Suprapubic skin (tissue), 4 donors: ENCODE measurements around the gene GNAT3. TPM values are rescaled to one million over a fixed set of nuclear protein-coding genes. Genes with fewer than 3 reads are reported as not detected.

Experiments
- DNase-seq, 2 donors: peaks; one replicate each; pipeline ENCODE4 v3.0.0-alpha.2; 2019; ENCODE audit warnings: low spot score in 2 of 2
- H3K27ac ChIP-seq: fragments of 200-600 bp; sonication (generic); one replicate; pipeline ENCODE4 v1.5.1; 2019
- H3K27me3 ChIP-seq: fragments of 200-600 bp; sonication (generic); one replicate; pipeline ENCODE4 v1.5.1; 2019
- H3K36me3 ChIP-seq: fragments of 200-600 bp; sonication (generic); one replicate; pipeline ENCODE4 v1.5.1; 2019
- H3K4me1 ChIP-seq: fragments of 200-600 bp; sonication (generic); one replicate; pipeline ENCODE4 v1.5.1; 2019
- H3K4me3 ChIP-seq: fragments of 200-600 bp; sonication (generic); one replicate; pipeline ENCODE4 v1.5.1; 2019; ENCODE audit warnings: mild to moderate bottlenecking
- H3K9me3 ChIP-seq: fragments of 200-600 bp; sonication (generic); one replicate; pipeline ENCODE4 v1.5.1; 2019
- EP300 ChIP-seq: sonication (generic); formaldehyde crosslinking; IDR thresholded peaks from one replicate; pipeline ENCODE4 v1.6.1; 2017; ENCODE audit warnings: antibody characterized with exemption
- POLR2A ChIP-seq, 2 donors: fragments of 450-650 bp; IDR thresholded peaks; one replicate each; pipeline ENCODE4 v1.6.1; 2017; ENCODE audit warnings: antibody characterized with exemption in 2 of 2, mild to moderate bottlenecking in 2 of 2, moderate library complexity in 2 of 2
- POLR2AphosphoS5 ChIP-seq, 3 donors: sonication (generic); formaldehyde crosslinking; IDR thresholded peaks; one replicate each; pipeline ENCODE4 v1.6.1; 2017; ENCODE audit warnings: antibody characterized with exemption in 3 of 3
- WGBS: methylation state at CpG from one replicate; pipeline ENCODE4 v1.1.5; 2018; 5-methylcytosine and 5-hydroxymethylcytosine counted together
- total RNA-seq, 4 donors: library from RNA; depleted of rRNA; stranded (reverse); fragments of >200 nt; gene quantifications; one replicate each; pipeline ENCODE4 v1.1.0, GENCODE V29; 2016
- TF ChIP-seq, protein P1 (sequence below), 2 donors: fragments of 200-600 bp in 1 of 2; fragments of 450-650 bp in 1 of 2; sonication (generic) in 1 of 2; IDR thresholded peaks; one replicate each; pipeline ENCODE4 v1.5.1; 2016 to 2019; ENCODE audit warnings: antibody characterized with exemption in 2 of 2, mild to moderate bottlenecking in 1 of 2, moderate library complexity in 1 of 2

GNAT3 gene
- total RNA-seq, 4 donors from 2014 or later: not detected

DNA sequence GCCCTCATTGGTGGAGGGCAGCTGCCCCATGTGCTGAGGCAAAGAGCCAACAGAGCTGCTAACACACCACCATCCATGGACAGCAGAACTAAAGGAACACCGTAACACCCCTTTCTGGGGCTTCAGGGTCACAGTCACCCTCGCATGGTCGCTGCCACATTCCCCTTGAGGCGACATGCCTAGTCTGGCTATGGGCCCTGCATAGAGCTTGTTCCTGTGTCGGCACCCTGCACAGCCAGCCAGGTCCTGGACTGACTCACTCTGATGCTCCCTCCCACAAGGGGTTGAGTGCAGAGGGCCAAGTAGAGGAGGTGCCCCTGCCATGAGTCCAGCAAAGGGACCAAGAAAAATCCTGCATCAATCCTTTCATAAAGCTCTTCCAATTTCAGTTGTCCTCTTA is 77.8 kb downstream of the GNAT3 start:
- Histone ChIP-seq H3K36me3 (no peaks in the 10 kb centered on the region), H3K4me3 (no peak overlapping the region), H3K9me3 (no peaks in the 10 kb centered on the region), H3K4me1 (no peaks in the 10 kb centered on the region), H3K27ac (no peak overlapping the region), H3K27me3 (no peaks in the 10 kb centered on the region)
- DNase-seq: no peak
- WGBS: 64% methylated on average over 5 of the region's 5 CpGs
- TF ChIP-seq POLR2A (IDR thresholded peaks at IDR 0.05) (no peak), POLR2AphosphoS5 (IDR thresholded peaks at IDR 0.05) (no peak), EP300 (no peak)
- TF ChIP-seq, protein P1, sequence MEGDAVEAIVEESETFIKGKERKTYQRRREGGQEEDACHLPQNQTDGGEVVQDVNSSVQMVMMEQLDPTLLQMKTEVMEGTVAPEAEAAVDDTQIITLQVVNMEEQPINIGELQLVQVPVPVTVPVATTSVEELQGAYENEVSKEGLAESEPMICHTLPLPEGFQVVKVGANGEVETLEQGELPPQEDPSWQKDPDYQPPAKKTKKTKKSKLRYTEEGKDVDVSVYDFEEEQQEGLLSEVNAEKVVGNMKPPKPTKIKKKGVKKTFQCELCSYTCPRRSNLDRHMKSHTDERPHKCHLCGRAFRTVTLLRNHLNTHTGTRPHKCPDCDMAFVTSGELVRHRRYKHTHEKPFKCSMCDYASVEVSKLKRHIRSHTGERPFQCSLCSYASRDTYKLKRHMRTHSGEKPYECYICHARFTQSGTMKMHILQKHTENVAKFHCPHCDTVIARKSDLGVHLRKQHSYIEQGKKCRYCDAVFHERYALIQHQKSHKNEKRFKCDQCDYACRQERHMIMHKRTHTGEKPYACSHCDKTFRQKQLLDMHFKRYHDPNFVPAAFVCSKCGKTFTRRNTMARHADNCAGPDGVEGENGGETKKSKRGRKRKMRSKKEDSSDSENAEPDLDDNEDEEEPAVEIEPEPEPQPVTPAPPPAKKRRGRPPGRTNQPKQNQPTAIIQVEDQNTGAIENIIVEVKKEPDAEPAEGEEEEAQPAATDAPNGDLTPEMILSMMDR (IDR thresholded peaks at IDR 0.05): no peak

DNA sequence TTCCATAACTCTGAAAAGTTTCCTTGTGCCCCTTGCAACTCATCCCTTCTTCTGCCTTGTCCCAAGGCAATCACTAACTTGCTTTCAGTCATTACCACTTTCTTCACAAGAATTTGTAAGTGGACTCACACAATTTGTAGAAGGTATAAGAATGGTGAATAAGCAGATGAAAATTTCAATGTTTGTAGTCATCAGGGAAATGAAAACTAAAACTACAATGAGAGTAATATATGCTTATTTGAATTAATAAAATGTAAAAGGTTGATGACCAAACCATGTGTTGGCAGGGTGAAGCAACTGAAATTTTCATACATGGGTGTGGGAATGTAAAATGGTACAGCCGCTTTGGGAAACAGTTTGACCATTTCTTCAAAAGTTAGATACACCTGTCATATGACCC is 79.7 kb downstream of the GNAT3 start:
- Histone ChIP-seq H3K27me3 (no peaks in the 10 kb centered on the region), H3K9me3 (no peaks in the 10 kb centered on the region), H3K4me3 (no peak overlapping the region), H3K36me3 (no peaks in the 10 kb centered on the region), H3K27ac (no peak overlapping the region), H3K4me1 (no peaks in the 10 kb centered on the region)
- DNase-seq: no peak
- WGBS: 0% methylated on average over 1 of the region's 1 CpG
- TF ChIP-seq EP300 (no peak), POLR2AphosphoS5 (IDR thresholded peaks at IDR 0.05) (no peak), POLR2A (IDR thresholded peaks at IDR 0.05) (no peak)
- TF ChIP-seq, protein P1 (IDR thresholded peaks at IDR 0.05): no peak

DNA sequence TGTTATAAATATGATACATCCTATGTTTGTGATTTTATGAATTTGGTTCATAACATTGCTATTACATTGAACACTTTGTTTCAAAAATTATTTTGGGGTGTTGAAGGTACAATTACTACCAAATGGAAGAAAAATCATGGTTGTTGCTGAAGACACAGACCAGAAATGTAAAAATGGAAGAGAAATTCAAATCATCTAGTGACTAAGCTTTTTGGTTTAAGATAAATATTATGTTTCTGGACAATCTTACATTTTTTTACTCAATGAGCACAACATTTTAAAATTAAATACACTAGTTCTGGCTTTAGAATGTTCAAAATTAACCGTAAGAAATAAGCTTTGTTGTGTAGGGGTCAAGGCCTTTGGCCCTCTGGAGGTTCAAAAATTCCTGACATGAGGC is 82.7 kb downstream of the GNAT3 start:
- Histone ChIP-seq H3K27ac (no peak overlapping the region), H3K27me3 (no peaks in the 10 kb centered on the region), H3K4me1 (no peaks in the 10 kb centered on the region), H3K9me3 (no peaks in the 10 kb centered on the region), H3K36me3 (no peaks in the 10 kb centered on the region), H3K4me3 (no peak overlapping the region)
- TF ChIP-seq POLR2AphosphoS5 (IDR thresholded peaks at IDR 0.05) (no peak), POLR2A (IDR thresholded peaks at IDR 0.05) (no peak), EP300 (no peak)
- TF ChIP-seq, protein P1 (IDR thresholded peaks at IDR 0.05): no peak
- WGBS: 95% methylated on average over 1 of the region's 1 CpG
- no peak for DNase-seq

DNA sequence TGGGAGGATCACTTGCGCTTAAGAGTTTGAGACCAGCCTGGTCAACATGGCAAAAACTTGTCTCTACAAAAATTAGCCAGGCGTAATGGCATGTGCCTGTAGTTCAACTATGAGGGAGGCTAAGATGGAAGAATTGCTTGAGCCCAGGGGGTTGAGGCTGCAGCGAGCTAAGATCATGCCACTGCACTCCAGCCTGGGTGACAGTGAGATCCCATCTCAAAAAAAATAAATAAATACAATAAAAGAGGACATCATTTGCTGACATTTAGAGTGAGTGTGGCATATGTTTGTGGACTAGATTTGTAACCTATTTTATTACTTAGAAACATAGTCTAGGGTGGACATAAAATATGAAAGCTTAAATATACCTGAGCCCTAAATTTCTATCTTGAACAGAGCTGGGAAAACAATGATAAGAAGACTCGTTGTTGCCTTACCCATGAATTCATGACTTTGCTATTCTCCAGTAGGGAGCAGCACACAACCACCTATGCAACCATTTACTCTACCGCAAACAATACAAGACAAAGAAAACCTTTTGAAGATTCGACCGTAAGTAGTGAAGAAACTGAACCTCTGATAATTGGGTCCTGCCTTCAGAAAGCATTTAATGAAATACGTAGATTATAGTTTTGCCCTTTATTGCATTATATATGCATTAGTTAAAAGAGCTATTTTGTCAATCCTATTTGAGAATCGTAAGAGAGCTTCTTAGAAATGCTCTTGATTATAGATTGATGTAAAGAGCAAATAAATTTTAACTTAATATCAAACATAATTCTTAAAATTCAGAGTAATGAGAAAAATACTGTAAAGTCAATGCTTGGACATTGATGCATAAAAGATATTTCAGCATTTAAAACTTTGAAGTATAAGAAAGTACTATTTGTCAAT is 83.5 kb downstream of the GNAT3 start:
- no peak overlapping the region for H3K27ac ChIP-seq
- 40% methylated on average over 9 of the region's 9 CpGs for WGBS
- H3K9me3 ChIP-seq: no peaks in the 10 kb centered on the region
- no peaks in the 10 kb centered on the region for H3K36me3 ChIP-seq
- H3K4me3 ChIP-seq: no peak overlapping the region
- DNase-seq: no peak
- no peak for TF ChIP-seq POLR2AphosphoS5 (IDR thresholded peaks at IDR 0.05)
- TF ChIP-seq, protein P1 (IDR thresholded peaks at IDR 0.05): peak; percentile 55 to 57
- H3K27me3 ChIP-seq: no peaks in the 10 kb centered on the region
- H3K4me1 ChIP-seq: no peaks in the 10 kb centered on the region

DNA sequence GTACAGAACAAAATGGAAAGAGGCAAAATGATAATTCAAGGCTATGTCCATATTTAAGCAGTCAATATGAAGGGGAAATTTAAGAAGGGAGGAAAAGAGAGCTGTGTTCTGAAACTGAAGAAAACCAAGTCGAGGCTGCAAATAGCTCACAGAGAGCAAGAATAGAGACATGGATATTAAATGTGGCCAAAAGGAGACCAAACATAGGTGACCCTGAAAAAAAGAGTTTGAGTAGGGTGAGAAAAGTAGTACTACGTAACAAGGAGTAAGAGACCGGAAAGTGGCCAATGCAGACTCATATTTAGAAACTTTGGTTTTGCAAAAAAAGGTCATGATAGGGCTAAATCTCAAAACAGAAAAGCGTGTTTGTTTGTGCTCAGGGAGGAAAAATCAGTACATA is 84.6 kb downstream of the GNAT3 start:
- DNase-seq: no peak
- TF ChIP-seq EP300: no peak
- TF ChIP-seq POLR2AphosphoS5 (IDR thresholded peaks at IDR 0.05): no peak
- TF ChIP-seq, protein P1 (IDR thresholded peaks at IDR 0.05): no peak
- TF ChIP-seq POLR2A (IDR thresholded peaks at IDR 0.05): no peak
- H3K27ac ChIP-seq: no peak overlapping the region
- H3K9me3 ChIP-seq: no peaks in the 10 kb centered on the region
- H3K27me3 ChIP-seq: no peaks in the 10 kb centered on the region
- H3K36me3 ChIP-seq: no peaks in the 10 kb centered on the region
- 88% methylated on average over 4 of the region's 4 CpGs for WGBS
- H3K4me3 ChIP-seq: no peak overlapping the region
- H3K4me1 ChIP-seq: no peaks in the 10 kb centered on the region
